ENCODE results near the gene ZNF512. TPM values are rescaled to one million over a fixed set of nuclear protein-coding genes. Genes with fewer than 3 reads are reported as not detected.

ZNF512 gene
- total RNA-seq, 4 donors from 2014 or later: 8.1 to 23.5 (median 20.6) TPM

- no peaks in the 10 kb centered on the region for H3K9me3 ChIP-seq
- H3K27me3 ChIP-seq: peaks cover 6% of the 10 kb centered on the region
- H3K27ac ChIP-seq: no peak overlapping the region
- no peaks in the 10 kb centered on the region for H3K36me3 ChIP-seq
- 89% methylated on average over 2 of the region's 2 CpGs for WGBS
- no peaks in the 10 kb centered on the region for H3K4me1 ChIP-seq
- TF ChIP-seq POLR2A (IDR thresholded peaks at IDR 0.05): no peak
- no peak for TF ChIP-seq EP300 (IDR thresholded peaks at IDR 0.05)
- no peak for TF ChIP-seq POLR2AphosphoS5 (IDR thresholded peaks at IDR 0.05)
- TF ChIP-seq CTCF (IDR thresholded peaks at IDR 0.05): no peak
- no peak for DNase-seq (ENCODE audit: low spot score in 2 of 2)
- no peak overlapping the region for H3K4me3 ChIP-seq
Measured at GRCh38 chr2:27559228-27559627, 23.6 kb upstream of the ZNF512 start.

- 47% methylated on average over 2 of the region's 2 CpGs for WGBS
Measured at GRCh38 chr2:27561060-27561459, 21.8 kb upstream of the ZNF512 start.

GRCh38 chr2:27566628-27567027, 16.2 kb upstream of the ZNF512 start:
- H3K36me3 ChIP-seq: no peaks in the 10 kb centered on the region
- peaks cover 26% of the 10 kb centered on the region for H3K27me3 ChIP-seq
- WGBS: 56% methylated on average over 2 of the region's 2 CpGs
- no peak for DNase-seq (ENCODE audit: low spot score in 2 of 2)
- no peaks in the 10 kb centered on the region for H3K9me3 ChIP-seq
- H3K4me3 ChIP-seq: no peak overlapping the region
- H3K4me1 ChIP-seq: no peaks in the 10 kb centered on the region
- H3K27ac ChIP-seq: no peak overlapping the region
- TF ChIP-seq POLR2AphosphoS5 (IDR thresholded peaks at IDR 0.05) (no peak), CTCF (IDR thresholded peaks at IDR 0.05) (no peak), EP300 (IDR thresholded peaks at IDR 0.05) (no peak), POLR2A (IDR thresholded peaks at IDR 0.05) (no peak)

More at GRCh38 chr2:27561060-27561459, 21.8 kb upstream of the ZNF512 start:
- Histone ChIP-seq H3K4me3 (no peak overlapping the region), H3K4me1 (no peaks in the 10 kb centered on the region), H3K27me3 (peaks cover 9% of the 10 kb centered on the region), H3K9me3 (no peaks in the 10 kb centered on the region), H3K27ac (no peak overlapping the region), H3K36me3 (no peaks in the 10 kb centered on the region)
- no peak for DNase-seq (ENCODE audit: low spot score in 2 of 2)
- no peak for TF ChIP-seq CTCF (IDR thresholded peaks at IDR 0.05)
- TF ChIP-seq POLR2AphosphoS5 (IDR thresholded peaks at IDR 0.05): no peak
- no peak for TF ChIP-seq POLR2A (IDR thresholded peaks at IDR 0.05)
- no peak for TF ChIP-seq EP300 (IDR thresholded peaks at IDR 0.05)

- DNase-seq (ENCODE audit: low spot score in 2 of 2): no peak
- peaks cover 24% of the 10 kb centered on the region for H3K27me3 ChIP-seq
- H3K36me3 ChIP-seq: no peaks in the 10 kb centered on the region
Measured at GRCh38 chr2:27569398-27569797, 13.4 kb upstream of the ZNF512 start.

GRCh38 chr2:27571197-27571596, 11.6 kb upstream of the ZNF512 start:
- H3K27me3 ChIP-seq: peaks cover 22% of the 10 kb centered on the region
- H3K27ac ChIP-seq: no peak overlapping the region
- H3K4me1 ChIP-seq: no peaks in the 10 kb centered on the region
- TF ChIP-seq POLR2AphosphoS5 (IDR thresholded peaks at IDR 0.05) (no peak), CTCF (IDR thresholded peaks at IDR 0.05) (no peak), POLR2A (IDR thresholded peaks at IDR 0.05) (no peak), EP300 (IDR thresholded peaks at IDR 0.05) (no peak)
- H3K9me3 ChIP-seq: peaks cover 11% of the 10 kb centered on the region
- H3K36me3 ChIP-seq: no peaks in the 10 kb centered on the region
- 62% methylated on average over 3 of the region's 3 CpGs for WGBS
- no peak overlapping the region for H3K4me3 ChIP-seq
- no peak for DNase-seq (ENCODE audit: low spot score in 2 of 2)

More at GRCh38 chr2:27569398-27569797, 13.4 kb upstream of the ZNF512 start:
- TF ChIP-seq POLR2AphosphoS5 (IDR thresholded peaks at IDR 0.05): no peak
- no peak for TF ChIP-seq EP300 (IDR thresholded peaks at IDR 0.05)
- no peak for TF ChIP-seq POLR2A (IDR thresholded peaks at IDR 0.05)
- no peak for TF ChIP-seq CTCF (IDR thresholded peaks at IDR 0.05)
- Histone ChIP-seq H3K4me1 (no peaks in the 10 kb centered on the region), H3K27ac (no peak overlapping the region), H3K9me3 (peaks cover 3% of the 10 kb centered on the region), H3K4me3 (no peak overlapping the region)
- 57% methylated on average over 2 of the region's 2 CpGs for WGBS

All from suprapubic skin (tissue), 4 donors.